HepG2 (cell line): ENCODE results near the gene EID3. TPM values are rescaled to one million over a fixed set of nuclear protein-coding genes. Genes with fewer than 3 reads are reported as not detected.

Experiments
- ARNTL ChIP-seq: sonication (generic); formaldehyde crosslinking; IDR thresholded peaks from 2 replicates; pipeline ENCODE4 v1.4.0; 2020; ENCODE audit warnings: mild to moderate bottlenecking, missing genetic modification reagents
- CAMTA2 ChIP-seq: sonication (generic); formaldehyde crosslinking; IDR thresholded peaks from 2 replicates; pipeline ENCODE4 v1.4.0; 2020; ENCODE audit warnings: mild to moderate bottlenecking, missing genetic modification reagents, borderline replicate concordance
- GLI4 ChIP-seq: sonication (generic); formaldehyde crosslinking; IDR thresholded peaks from 2 replicates; pipeline ENCODE4 v1.5.1; 2020; ENCODE audit warnings: missing genetic modification reagents, mild to moderate bottlenecking, moderate library complexity, borderline replicate concordance
- ISX ChIP-seq: sonication (generic); formaldehyde crosslinking; conservative IDR thresholded peaks from 2 replicates; pipeline ENCODE4 v1.5.0; 2020; ENCODE audit warnings: missing genetic modification reagents
- KAT7 ChIP-seq: IDR thresholded peaks from 2 replicates; pipeline ENCODE4 v1.6.1; 2018; ENCODE audit warnings: borderline replicate concordance, missing compliant biosample characterization
- MIER3 ChIP-seq: IDR thresholded peaks from 2 replicates; pipeline ENCODE4 v1.6.1; 2016; ENCODE audit warnings: missing compliant biosample characterization, borderline replicate concordance
- NCOA2 ChIP-seq: sonication (generic); formaldehyde crosslinking; IDR thresholded peaks from 2 replicates; pipeline ENCODE4 v1.8.0; 2022; ENCODE audit warnings: inconsistent platforms
- NFATC3 ChIP-seq: sonication (generic); formaldehyde crosslinking; IDR thresholded peaks from 2 replicates; pipeline ENCODE4 v1.5.1; 2020; ENCODE audit warnings: mild to moderate bottlenecking, missing genetic modification reagents
- PITX1 ChIP-seq: sonication (generic); formaldehyde crosslinking; IDR thresholded peaks from 2 replicates; pipeline ENCODE4 v1.5.1; 2020; ENCODE audit warnings: mild to moderate bottlenecking, missing genetic modification reagents
- RFXANK ChIP-seq: IDR thresholded peaks from 2 replicates; pipeline ENCODE4 v1.6.1; 2016
- SALL2 ChIP-seq: sonication (generic); formaldehyde crosslinking; IDR thresholded peaks from 2 replicates; pipeline ENCODE4 v1.8.1; 2023; ENCODE audit warnings: mild to moderate bottlenecking, missing genetic modification reagents, inconsistent platforms
- TRIM24 ChIP-seq: sonication (generic); formaldehyde crosslinking; IDR thresholded peaks from 2 replicates; pipeline ENCODE4 v1.8.0; 2022; ENCODE audit warnings: mild to moderate bottlenecking, missing genetic modification reagents
- ZC3H13 ChIP-seq: sonication (generic); formaldehyde crosslinking; IDR thresholded peaks from 2 replicates; pipeline ENCODE4 v1.8.1; 2023; ENCODE audit warnings: mild to moderate bottlenecking, missing genetic modification reagents, moderate library complexity
- ZNF563 ChIP-seq: sonication (generic); formaldehyde crosslinking; IDR thresholded peaks from 2 replicates; pipeline ENCODE4 v1.8.0; 2022; ENCODE audit warnings: mild to moderate bottlenecking, moderate library complexity, missing genetic modification reagents
- ZNF674 ChIP-seq: sonication (generic); formaldehyde crosslinking; IDR thresholded peaks from 2 replicates; pipeline ENCODE4 v1.5.0; 2020; ENCODE audit warnings: low read depth, mild to moderate bottlenecking, missing genetic modification reagents
- ZNF7 ChIP-seq: IDR thresholded peaks from 2 replicates; pipeline ENCODE4 v1.6.1; 2016; ENCODE audit warnings: missing biosample characterization, missing genetic modification reagents
- ZSCAN12 ChIP-seq: sonication (generic); formaldehyde crosslinking; IDR thresholded peaks from 2 replicates; pipeline ENCODE4 v1.9.0; 2021; ENCODE audit warnings: mild to moderate bottlenecking, missing genetic modification reagents
- polyA plus RNA-seq, 8 experiments: library from polyadenylated mRNA; depleted of rRNA in 3 of 8; stranded (reverse) in 7 of 8; unstranded in 1 of 8; fragments of >200 nt; fragmentation: Illumina TruSeq in 4 of 8; extraction: Trizol in 4 of 8; gene quantifications; 2 replicates each; pipeline versions ENCODE4 v1.2.1 to v1.2.3, GENCODE V29; 2011 to 2016; ENCODE audit warnings: low read depth in 4 of 8, missing spikeins in 1 of 8, mixed read lengths in 1 of 8; ENCODE audit not compliant: insufficient read depth in 1 of 8
- total RNA-seq, 5 experiments: library from RNA; depleted of rRNA; stranded (reverse); fragments of >200 nt; fragmentation: Illumina TruSeq; extraction: Trizol; gene quantifications; 2 replicates each; pipeline ENCODE4 v1.2.3, GENCODE V29; 2016; ENCODE audit warnings: low read depth in 1 of 5
- TF ChIP-seq, protein P1 (sequence below): sonication (generic); formaldehyde crosslinking; IDR thresholded peaks from 2 replicates; pipeline ENCODE4 v1.9.0; 2022; ENCODE audit warnings: missing genetic modification reagents, mild to moderate bottlenecking, borderline replicate concordance
- TF ChIP-seq, protein P2 (sequence below): sonication (generic); formaldehyde crosslinking; conservative IDR thresholded peaks from 2 replicates; pipeline ENCODE4 v1.4.0; 2020; ENCODE audit warnings: missing genetic modification reagents
- TF ChIP-seq, protein P3 (sequence below): sonication (generic); formaldehyde crosslinking; IDR thresholded peaks from 2 replicates; pipeline ENCODE4 v1.4.0; 2020; ENCODE audit warnings: missing genetic modification reagents
- TF ChIP-seq, protein P4 (sequence below): IDR thresholded peaks from 2 replicates; pipeline ENCODE4 v1.6.1; 2016
- TF ChIP-seq, protein P5 (sequence below): sonication (generic); formaldehyde crosslinking; IDR thresholded peaks from 2 replicates; pipeline ENCODE4 v1.5.1; 2020; ENCODE audit warnings: missing genetic modification reagents, mild to moderate bottlenecking, borderline replicate concordance

The EID3 gene
- total and polyA plus RNA-seq, 2 of the 13 experiments (the other 11 are each of a cell fraction or from before 2014, with no cell fraction given): 0.38 to 4.5 TPM

DNA sequence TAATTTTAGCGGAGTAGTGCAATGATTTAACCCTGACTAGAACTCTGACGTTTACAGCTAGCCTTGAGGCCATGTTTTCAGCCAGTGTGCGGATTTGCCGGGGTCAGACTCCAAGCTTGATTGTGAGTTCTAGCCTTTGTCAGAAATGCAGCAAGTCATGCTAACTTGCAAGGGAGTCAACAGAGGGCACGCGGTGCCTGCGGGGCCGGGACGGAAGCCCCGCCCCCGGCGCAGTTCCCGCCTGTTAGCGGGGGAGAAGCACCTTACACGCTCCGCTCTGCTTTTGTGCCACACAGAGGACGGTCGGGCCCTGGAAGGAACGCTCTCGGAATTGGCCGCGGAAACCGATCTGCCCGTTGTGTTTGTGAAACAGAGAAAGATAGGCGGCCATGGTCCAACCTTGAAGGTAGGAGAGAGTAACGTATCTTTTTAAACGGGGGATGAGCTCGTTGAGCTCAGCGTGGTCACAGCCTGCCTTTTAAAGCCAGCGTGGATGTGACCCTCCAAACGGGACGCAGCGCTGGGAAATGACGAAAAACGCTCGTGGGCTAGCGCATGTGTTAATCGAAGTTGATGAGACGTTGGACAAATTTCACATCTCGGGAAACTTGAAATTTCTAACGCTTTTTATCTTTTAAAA is 14.8 kb upstream of the EID3 start (continued):
- TF ChIP-seq, protein P1, sequence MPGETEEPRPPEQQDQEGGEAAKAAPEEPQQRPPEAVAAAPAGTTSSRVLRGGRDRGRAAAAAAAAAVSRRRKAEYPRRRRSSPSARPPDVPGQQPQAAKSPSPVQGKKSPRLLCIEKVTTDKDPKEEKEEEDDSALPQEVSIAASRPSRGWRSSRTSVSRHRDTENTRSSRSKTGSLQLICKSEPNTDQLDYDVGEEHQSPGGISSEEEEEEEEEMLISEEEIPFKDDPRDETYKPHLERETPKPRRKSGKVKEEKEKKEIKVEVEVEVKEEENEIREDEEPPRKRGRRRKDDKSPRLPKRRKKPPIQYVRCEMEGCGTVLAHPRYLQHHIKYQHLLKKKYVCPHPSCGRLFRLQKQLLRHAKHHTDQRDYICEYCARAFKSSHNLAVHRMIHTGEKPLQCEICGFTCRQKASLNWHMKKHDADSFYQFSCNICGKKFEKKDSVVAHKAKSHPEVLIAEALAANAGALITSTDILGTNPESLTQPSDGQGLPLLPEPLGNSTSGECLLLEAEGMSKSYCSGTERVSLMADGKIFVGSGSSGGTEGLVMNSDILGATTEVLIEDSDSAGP (CRISPR knock-in tag): peak; percentile 84
- TF ChIP-seq NFATC3 (CRISPR knock-in tag) (0 out of 2 replicates have a peak, but pooled peaks have one; percentile 21), GLI4 (CRISPR knock-in tag) (no peak; the same call in 1 of the 2 replicates), MIER3 (peak; percentile 56; the same call in 1 of the 2 replicates), ZC3H13 (CRISPR knock-in tag) (peak; percentile 73), SALL2 (CRISPR knock-in tag) (peak; percentile 76; the same call in 1 of the 2 replicates), PITX1 (peak; percentile 79; the same call in 1 of the 2 replicates), ZSCAN12 (CRISPR knock-in tag) (peak; percentile 89; the same call in 1 of the 2 replicates), RFXANK (CRISPR knock-in tag) (peak; percentile 66), ZNF563 (CRISPR knock-in tag) (peak; percentile 59; the same call in 1 of the 2 replicates), ISX (CRISPR knock-in tag) (no peak; the same call in 1 of the 2 replicates), ZNF7 (0 out of 2 replicates have a peak, but pooled peaks have one; percentile 19), KAT7 (peak; percentile 73), CAMTA2 (CRISPR knock-in tag) (no peak), NCOA2 (CRISPR knock-in tag) (peak; percentile 73), ARNTL (CRISPR knock-in tag) (no peak), ZNF674 (CRISPR knock-in tag) (0 out of 2 replicates have a peak, but pooled peaks have one; percentile 40), TRIM24 (CRISPR knock-in tag) (no peak)
- TF ChIP-seq, protein P2, sequence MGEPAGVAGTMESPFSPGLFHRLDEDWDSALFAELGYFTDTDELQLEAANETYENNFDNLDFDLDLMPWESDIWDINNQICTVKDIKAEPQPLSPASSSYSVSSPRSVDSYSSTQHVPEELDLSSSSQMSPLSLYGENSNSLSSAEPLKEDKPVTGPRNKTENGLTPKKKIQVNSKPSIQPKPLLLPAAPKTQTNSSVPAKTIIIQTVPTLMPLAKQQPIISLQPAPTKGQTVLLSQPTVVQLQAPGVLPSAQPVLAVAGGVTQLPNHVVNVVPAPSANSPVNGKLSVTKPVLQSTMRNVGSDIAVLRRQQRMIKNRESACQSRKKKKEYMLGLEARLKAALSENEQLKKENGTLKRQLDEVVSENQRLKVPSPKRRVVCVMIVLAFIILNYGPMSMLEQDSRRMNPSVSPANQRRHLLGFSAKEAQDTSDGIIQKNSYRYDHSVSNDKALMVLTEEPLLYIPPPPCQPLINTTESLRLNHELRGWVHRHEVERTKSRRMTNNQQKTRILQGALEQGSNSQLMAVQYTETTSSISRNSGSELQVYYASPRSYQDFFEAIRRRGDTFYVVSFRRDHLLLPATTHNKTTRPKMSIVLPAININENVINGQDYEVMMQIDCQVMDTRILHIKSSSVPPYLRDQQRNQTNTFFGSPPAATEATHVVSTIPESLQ (CRISPR knock-in tag): no peak
- TF ChIP-seq, protein P3, sequence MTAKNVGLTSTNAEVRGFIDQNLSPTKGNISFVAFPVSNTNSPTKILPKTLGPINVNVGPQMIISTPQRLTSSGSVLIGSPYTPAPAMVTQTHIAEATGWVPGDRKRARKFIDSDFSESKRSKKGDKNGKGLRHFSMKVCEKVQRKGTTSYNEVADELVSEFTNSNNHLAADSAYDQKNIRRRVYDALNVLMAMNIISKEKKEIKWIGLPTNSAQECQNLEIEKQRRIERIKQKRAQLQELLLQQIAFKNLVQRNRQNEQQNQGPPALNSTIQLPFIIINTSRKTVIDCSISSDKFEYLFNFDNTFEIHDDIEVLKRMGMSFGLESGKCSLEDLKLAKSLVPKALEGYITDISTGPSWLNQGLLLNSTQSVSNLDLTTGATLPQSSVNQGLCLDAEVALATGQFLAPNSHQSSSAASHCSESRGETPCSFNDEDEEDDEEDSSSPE (CRISPR knock-in tag): peak; percentile 97
- TF ChIP-seq, protein P4, sequence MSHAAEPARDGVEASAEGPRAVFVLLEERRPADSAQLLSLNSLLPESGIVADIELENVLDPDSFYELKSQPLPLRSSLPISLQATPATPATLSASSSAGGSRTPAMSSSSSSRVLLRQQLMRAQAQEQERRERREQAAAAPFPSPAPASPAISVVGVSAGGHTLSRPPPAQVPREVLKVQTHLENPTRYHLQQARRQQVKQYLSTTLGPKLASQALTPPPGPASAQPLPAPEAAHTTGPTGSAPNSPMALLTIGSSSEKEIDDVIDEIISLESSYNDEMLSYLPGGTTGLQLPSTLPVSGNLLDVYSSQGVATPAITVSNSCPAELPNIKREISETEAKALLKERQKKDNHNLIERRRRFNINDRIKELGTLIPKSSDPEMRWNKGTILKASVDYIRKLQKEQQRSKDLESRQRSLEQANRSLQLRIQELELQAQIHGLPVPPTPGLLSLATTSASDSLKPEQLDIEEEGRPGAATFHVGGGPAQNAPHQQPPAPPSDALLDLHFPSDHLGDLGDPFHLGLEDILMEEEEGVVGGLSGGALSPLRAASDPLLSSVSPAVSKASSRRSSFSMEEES (CRISPR knock-in tag): peak; percentile 83
- TF ChIP-seq, protein P5, sequence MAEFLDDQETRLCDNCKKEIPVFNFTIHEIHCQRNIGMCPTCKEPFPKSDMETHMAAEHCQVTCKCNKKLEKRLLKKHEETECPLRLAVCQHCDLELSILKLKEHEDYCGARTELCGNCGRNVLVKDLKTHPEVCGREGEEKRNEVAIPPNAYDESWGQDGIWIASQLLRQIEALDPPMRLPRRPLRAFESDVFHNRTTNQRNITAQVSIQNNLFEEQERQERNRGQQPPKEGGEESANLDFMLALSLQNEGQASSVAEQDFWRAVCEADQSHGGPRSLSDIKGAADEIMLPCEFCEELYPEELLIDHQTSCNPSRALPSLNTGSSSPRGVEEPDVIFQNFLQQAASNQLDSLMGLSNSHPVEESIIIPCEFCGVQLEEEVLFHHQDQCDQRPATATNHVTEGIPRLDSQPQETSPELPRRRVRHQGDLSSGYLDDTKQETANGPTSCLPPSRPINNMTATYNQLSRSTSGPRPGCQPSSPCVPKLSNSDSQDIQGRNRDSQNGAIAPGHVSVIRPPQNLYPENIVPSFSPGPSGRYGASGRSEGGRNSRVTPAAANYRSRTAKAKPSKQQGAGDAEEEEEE (CRISPR knock-in tag): 0 out of 2 replicates have a peak, but pooled peaks have one; percentile 86
